ENCODE results near the gene TLE4.

TLE4 gene

DNA sequence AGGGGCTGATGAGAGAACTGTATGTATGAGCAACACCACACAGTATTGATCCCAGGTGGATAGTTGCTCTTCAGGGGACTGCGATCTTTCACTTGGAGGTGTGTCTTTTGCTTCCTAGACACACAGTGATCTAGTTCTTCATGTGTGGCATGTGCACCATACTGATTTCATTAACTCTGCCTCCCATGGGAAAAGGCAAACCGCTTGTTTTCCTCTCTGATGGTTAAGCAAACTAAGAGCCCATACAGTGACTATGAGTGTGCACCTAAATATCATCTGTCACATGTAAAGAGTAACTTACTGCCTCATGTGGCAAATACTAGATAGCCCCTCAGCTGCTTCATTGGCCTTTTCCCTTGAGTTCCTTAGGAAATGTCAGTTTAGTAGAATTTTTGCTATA, 147.3 kb downstream of the TLE4 start:
- Histone ChIP-seq H3K4me3 (ENCODE audit: insufficient read depth in 1 of 2, low read depth in 1 of 2, low read length in 2 of 2) (no peak overlapping the region), H2AFZ (ENCODE audit: low read depth, low read length) (no peak overlapping the region), H4K8ac (ENCODE audit: low read length) (no peak overlapping the region), H3K14ac (ENCODE audit: low read length in 2 of 2) (no peak overlapping the region), H3K18ac (ENCODE audit: low read depth in 1 of 2, low read length in 2 of 2) (no peak overlapping the region), H2AK5ac (ENCODE audit: low read length, severe bottlenecking) (no peak overlapping the region), H3K36me3 (ENCODE audit: control insufficient read depth in 1 of 2, insufficient read depth in 2 of 2, low read depth in 1 of 2, low read length in 2 of 2) (peaks cover 39 to 45% of the 10 kb centered on the region in 2 experiments), H2BK5ac (ENCODE audit: low read depth, low read length, poor library complexity, severe bottlenecking) (no peak overlapping the region), H3K27ac (ENCODE audit: low read length, poor library complexity, severe bottlenecking) (no peak overlapping the region), H4K91ac (ENCODE audit: low read length) (no peak overlapping the region), H3K27me3 (ENCODE audit: control insufficient read depth in 1 of 2, insufficient read depth in 1 of 2, low read length in 2 of 2) (no peaks in the 10 kb centered on the region), H3K9ac (ENCODE audit: low read length) (no peak overlapping the region), H3K4me1 (ENCODE audit: control insufficient read depth, insufficient read depth, low read depth, low read length) (no peaks in the 10 kb centered on the region), H3K4ac (ENCODE audit: low read depth in 1 of 2, low read length in 2 of 2) (no peak overlapping the region), H2BK15ac (ENCODE audit: low read depth, poor library complexity, severe bottlenecking) (no peak overlapping the region), H2BK12ac (ENCODE audit: low read length in 2 of 2) (no peak overlapping the region), H3K79me1 (replicated peaks; ENCODE audit: low read length, poor library complexity, severe bottlenecking) (peaks cover 17% of the 10 kb centered on the region), H3K4me2 (ENCODE audit: low read length, poor library complexity, severe bottlenecking) (no peak overlapping the region), H2BK120ac (ENCODE audit: low read depth, low read length) (no peak overlapping the region), H3K23ac (ENCODE audit: low read length in 2 of 2) (no peak overlapping the region), H3K9me3 (ENCODE audit: control insufficient read depth, low read length) (no peaks in the 10 kb centered on the region)
- no peak for DNase-seq
- 86% methylated on average over 2 of the region's 2 CpGs for WGBS

DNA sequence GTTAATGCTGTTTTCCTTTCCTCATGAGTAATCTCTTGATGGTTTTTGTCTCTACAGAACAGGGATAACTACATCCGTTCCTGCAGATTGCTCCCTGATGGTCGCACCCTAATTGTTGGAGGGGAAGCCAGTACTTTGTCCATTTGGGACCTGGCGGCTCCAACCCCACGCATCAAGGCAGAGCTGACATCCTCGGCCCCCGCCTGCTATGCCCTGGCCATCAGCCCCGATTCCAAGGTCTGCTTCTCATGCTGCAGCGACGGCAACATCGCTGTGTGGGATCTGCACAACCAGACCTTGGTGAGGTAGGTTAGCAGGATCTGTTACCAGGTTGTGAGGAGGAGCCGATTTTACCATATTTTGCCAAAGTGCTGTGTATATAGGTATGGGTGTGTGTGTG, 148.2 kb downstream of the TLE4 start:
- Histone ChIP-seq H2BK12ac (ENCODE audit: low read length in 2 of 2) (no peak overlapping the region), H2BK15ac (ENCODE audit: low read depth, poor library complexity, severe bottlenecking) (no peak overlapping the region), H3K27me3 (ENCODE audit: control insufficient read depth in 1 of 2, insufficient read depth in 1 of 2, low read length in 2 of 2) (no peaks in the 10 kb centered on the region), H3K4me1 (ENCODE audit: control insufficient read depth, insufficient read depth, low read depth, low read length) (no peaks in the 10 kb centered on the region), H2AFZ (ENCODE audit: low read depth, low read length) (no peak overlapping the region), H3K4me3 (ENCODE audit: insufficient read depth in 1 of 2, low read depth in 1 of 2, low read length in 2 of 2) (no peak overlapping the region), H4K91ac (ENCODE audit: low read length) (no peak overlapping the region), H3K4me2 (ENCODE audit: low read length, poor library complexity, severe bottlenecking) (no peak overlapping the region), H3K23ac (ENCODE audit: low read length in 2 of 2) (no peak overlapping the region), H3K18ac (ENCODE audit: low read depth in 1 of 2, low read length in 2 of 2) (no peak overlapping the region), H3K9me3 (ENCODE audit: control insufficient read depth, low read length) (no peaks in the 10 kb centered on the region), H3K4ac (ENCODE audit: low read depth in 1 of 2, low read length in 2 of 2) (no peak overlapping the region), H3K9ac (ENCODE audit: low read length) (no peak overlapping the region), H3K14ac (ENCODE audit: low read length in 2 of 2) (no peak overlapping the region), H3K36me3 (ENCODE audit: control insufficient read depth in 1 of 2, insufficient read depth in 2 of 2, low read depth in 1 of 2, low read length in 2 of 2) (peaks cover 39 to 51% of the 10 kb centered on the region in 2 experiments), H2BK120ac (ENCODE audit: low read depth, low read length) (no peak overlapping the region), H4K8ac (ENCODE audit: low read length) (no peak overlapping the region), H2BK5ac (ENCODE audit: low read depth, low read length, poor library complexity, severe bottlenecking) (no peak overlapping the region), H2AK5ac (ENCODE audit: low read length, severe bottlenecking) (no peak overlapping the region), H3K79me1 (replicated peaks; ENCODE audit: low read length, poor library complexity, severe bottlenecking) (peaks cover 19% of the 10 kb centered on the region), H3K27ac (ENCODE audit: low read length, poor library complexity, severe bottlenecking) (no peak overlapping the region)
- no peak for DNase-seq
- 98% methylated on average over 10 of the region's 11 CpGs for WGBS

DNA sequence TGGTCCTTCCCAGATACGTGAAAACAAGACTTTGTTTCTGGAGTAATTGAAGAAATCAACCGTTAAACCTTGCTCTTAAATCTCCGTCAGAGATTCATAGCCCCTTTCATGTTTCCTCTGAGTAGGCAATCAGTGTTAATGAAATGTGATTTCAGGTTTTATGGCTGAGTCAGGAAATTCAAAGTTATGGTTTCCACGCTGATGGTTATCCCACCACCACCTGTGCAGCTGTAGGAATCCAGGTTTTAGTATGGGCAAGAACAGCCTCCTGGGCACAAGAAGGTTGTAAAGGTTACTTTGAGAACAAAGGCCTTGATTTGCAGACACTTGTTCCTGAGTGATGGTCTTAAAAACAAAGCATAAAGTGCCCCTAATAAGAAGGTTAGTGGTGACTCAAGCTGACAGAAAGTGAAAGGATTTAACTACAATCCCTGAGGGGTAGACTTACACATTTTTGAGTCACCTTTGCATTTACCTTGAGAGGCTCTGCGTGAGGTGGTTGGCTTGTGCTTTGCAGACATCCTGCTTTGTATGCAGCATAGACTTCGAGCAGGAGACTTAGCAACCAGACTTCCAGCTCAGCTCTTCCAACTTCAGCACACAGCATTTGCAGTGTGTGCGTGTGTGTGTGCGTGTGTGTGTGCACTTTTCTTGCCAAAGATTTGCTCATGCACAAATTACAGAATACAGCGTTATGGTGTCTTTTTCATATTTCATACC, 159.6 kb downstream of the TLE4 start:
- Histone ChIP-seq H3K9me3 (ENCODE audit: control insufficient read depth, low read length) (no peaks in the 10 kb centered on the region), H3K36me3 (ENCODE audit: control insufficient read depth in 1 of 2, insufficient read depth in 2 of 2, low read depth in 1 of 2, low read length in 2 of 2) (peaks cover 0 to 12% of the 10 kb centered on the region in 2 experiments), H3K18ac (ENCODE audit: low read depth in 1 of 2, low read length in 2 of 2) (no peak overlapping the region), H2BK5ac (ENCODE audit: low read depth, low read length, poor library complexity, severe bottlenecking) (no peak overlapping the region), H3K4me2 (ENCODE audit: low read length, poor library complexity, severe bottlenecking) (no peak overlapping the region), H3K27ac (ENCODE audit: low read length, poor library complexity, severe bottlenecking) (no peak overlapping the region), H2AK5ac (ENCODE audit: low read length, severe bottlenecking) (no peak overlapping the region), H3K27me3 (ENCODE audit: control insufficient read depth in 1 of 2, insufficient read depth in 1 of 2, low read length in 2 of 2) (peaks cover 0 to 24% of the 10 kb centered on the region in 2 experiments), H4K8ac (ENCODE audit: low read length) (no peak overlapping the region), H2BK15ac (ENCODE audit: low read depth, poor library complexity, severe bottlenecking) (no peak overlapping the region), H3K4me1 (ENCODE audit: control insufficient read depth, insufficient read depth, low read depth, low read length) (no peaks in the 10 kb centered on the region), H3K4me3 (ENCODE audit: insufficient read depth in 1 of 2, low read depth in 1 of 2, low read length in 2 of 2) (no peak overlapping the region), H2AFZ (ENCODE audit: low read depth, low read length) (no peak overlapping the region), H2BK12ac (ENCODE audit: low read length in 2 of 2) (no peak overlapping the region), H3K79me1 (replicated peaks; ENCODE audit: low read length, poor library complexity, severe bottlenecking) (peaks cover 1% of the 10 kb centered on the region), H2BK120ac (ENCODE audit: low read depth, low read length) (no peak overlapping the region), H3K4ac (ENCODE audit: low read depth in 1 of 2, low read length in 2 of 2) (no peak overlapping the region), H3K14ac (ENCODE audit: low read length in 2 of 2) (no peak overlapping the region), H3K23ac (ENCODE audit: low read length in 2 of 2) (no peak overlapping the region), H4K91ac (ENCODE audit: low read length) (no peak overlapping the region), H3K9ac (ENCODE audit: low read length) (no peak overlapping the region)
- 93% methylated on average over 7 of the region's 9 CpGs for WGBS
- DNase-seq, result no peak

DNA sequence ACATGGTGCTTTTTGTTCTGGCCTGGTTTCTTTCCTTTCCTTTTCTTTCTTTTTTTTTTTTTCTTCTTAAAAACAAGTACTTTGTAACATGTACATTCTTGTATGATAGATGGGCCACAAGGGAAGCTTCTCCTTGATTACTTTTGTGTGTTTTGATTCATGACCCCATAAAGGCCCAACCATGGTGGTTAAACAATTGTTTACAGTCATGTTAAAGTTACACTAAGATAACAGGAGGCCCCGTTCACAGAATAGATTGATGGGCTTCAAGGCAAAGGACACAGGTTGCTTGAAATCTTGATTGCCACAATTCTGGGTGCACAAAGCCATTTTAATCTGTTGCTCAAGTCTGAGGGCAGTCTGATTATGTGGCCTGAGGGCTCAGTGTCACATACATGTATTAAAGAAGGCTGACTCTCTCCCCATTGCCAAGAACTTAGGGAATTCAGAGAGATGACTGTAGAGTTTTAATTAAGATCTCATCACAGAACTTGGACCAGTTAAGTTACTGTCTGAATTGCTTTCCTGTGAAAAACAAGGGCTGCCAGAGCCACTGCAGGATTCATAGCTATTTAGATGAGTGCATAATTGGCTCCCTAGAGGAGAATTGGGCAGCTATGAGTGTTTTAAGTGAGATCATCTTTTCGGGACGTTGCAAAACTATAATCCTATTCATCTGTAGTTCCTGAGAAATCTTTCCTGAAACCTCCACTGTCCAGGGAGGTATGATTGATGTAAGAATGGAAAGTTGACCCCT, 163.4 kb downstream of the TLE4 start:
- peaks cover 4% of the 10 kb centered on the region for H3K9me3 ChIP-seq (ENCODE audit: control insufficient read depth, low read length)
- peaks cover 0 to 6% of the 10 kb centered on the region in 2 experiments for H3K36me3 ChIP-seq (ENCODE audit: control insufficient read depth in 1 of 2, insufficient read depth in 2 of 2, low read depth in 1 of 2, low read length in 2 of 2)
- no peak overlapping the region for H2BK5ac ChIP-seq (ENCODE audit: low read depth, low read length, poor library complexity, severe bottlenecking)
- H2BK120ac ChIP-seq (ENCODE audit: low read depth, low read length), result no peak overlapping the region
- H3K27ac ChIP-seq (ENCODE audit: low read length, poor library complexity, severe bottlenecking), result no peak overlapping the region
- H3K4ac ChIP-seq (ENCODE audit: low read depth in 1 of 2, low read length in 2 of 2), result no peak overlapping the region
- no peak overlapping the region for H3K23ac ChIP-seq (ENCODE audit: low read length in 2 of 2)
- no peak overlapping the region for H4K8ac ChIP-seq (ENCODE audit: low read length)
- H3K18ac ChIP-seq (ENCODE audit: low read depth in 1 of 2, low read length in 2 of 2), result no peak overlapping the region
- no peak overlapping the region for H3K9ac ChIP-seq (ENCODE audit: low read length)
- 28% methylated on average over 1 of the region's 3 CpGs for WGBS
- H3K4me2 ChIP-seq (ENCODE audit: low read length, poor library complexity, severe bottlenecking), result no peak overlapping the region
- H4K91ac ChIP-seq (ENCODE audit: low read length), result no peak overlapping the region
- no peak overlapping the region for H2AFZ ChIP-seq (ENCODE audit: low read depth, low read length)
- no peak overlapping the region for H2AK5ac ChIP-seq (ENCODE audit: low read length, severe bottlenecking)
- DNase-seq, result no peak
- H3K4me1 ChIP-seq (ENCODE audit: control insufficient read depth, insufficient read depth, low read depth, low read length), result no peaks in the 10 kb centered on the region
- H3K14ac ChIP-seq (ENCODE audit: low read length in 2 of 2), result no peak overlapping the region
- H2BK15ac ChIP-seq (ENCODE audit: low read depth, poor library complexity, severe bottlenecking), result no peak overlapping the region
- no peak overlapping the region for H2BK12ac ChIP-seq (ENCODE audit: low read length in 2 of 2)
- no peak overlapping the region for H3K4me3 ChIP-seq (ENCODE audit: insufficient read depth in 1 of 2, low read depth in 1 of 2, low read length in 2 of 2)
- no peaks in the 10 kb centered on the region for H3K79me1 ChIP-seq (replicated peaks; ENCODE audit: low read length, poor library complexity, severe bottlenecking)
- peaks cover 0 to 32% of the 10 kb centered on the region in 2 experiments for H3K27me3 ChIP-seq (ENCODE audit: control insufficient read depth in 1 of 2, insufficient read depth in 1 of 2, low read length in 2 of 2)
